H1 (cell line): ENCODE results near the gene ABI3BP.

Experiments
- CBX5 ChIP-seq: fragments of 300-800, 300-1000 bp; sonication (generic); IDR thresholded peaks from 2 replicates; pipeline ENCODE4 v1.7.1; 2016; ENCODE audit warnings: antibody characterized with exemption, low read length, low read depth
- CHD7 ChIP-seq: fragments of 300-600 bp; sonication (generic); IDR thresholded peaks from 2 replicates; pipeline ENCODE4 v1.7.1; 2012; ENCODE audit warnings: low read length, moderate library complexity, mild to moderate bottlenecking, inconsistent platforms; ENCODE audit not compliant: insufficient replicate concordance
- EZH2 ChIP-seq: fragments of 200-600 bp; sonication (generic); IDR thresholded peaks from 2 replicates; pipeline ENCODE4 v1.7.1; 2012; ENCODE audit warnings: low read depth, mild to moderate bottlenecking, moderate library complexity, low read length, inconsistent platforms; ENCODE audit not compliant: severe bottlenecking
- FOSL1 ChIP-seq: IDR thresholded peaks from 2 replicates; pipeline ENCODE4 v1.6.1; 2011; ENCODE audit warnings: mild to moderate bottlenecking, low read depth, low read length, moderate library complexity; ENCODE audit not compliant: insufficient read depth
- MAX ChIP-seq: IDR thresholded peaks from 2 replicates; pipeline ENCODE4 v1.6.1; 2012; ENCODE audit warnings: inconsistent platforms
- RAD21 ChIP-seq, 2 experiments: IDR thresholded peaks in 1 of 2; conservative IDR thresholded peaks in 1 of 2; 2 replicates each; pipeline ENCODE4 v1.6.1; 2011; ENCODE audit warnings: low read depth in 2 of 2, low read length in 2 of 2, improper control_type of control experiment in 1 of 2, inconsistent platforms in 1 of 2, mild to moderate bottlenecking in 1 of 2, moderate library complexity in 1 of 2
- TAF1 ChIP-seq: IDR thresholded peaks from 2 replicates; pipeline ENCODE4 v1.6.1; 2011; ENCODE audit warnings: mild to moderate bottlenecking, low read depth, low read length
- USF2 ChIP-seq: IDR thresholded peaks from 2 replicates; pipeline ENCODE4 v1.6.1; 2011; ENCODE audit warnings: low read length, improper control_type of control experiment
- TF ChIP-seq, protein P1 (sequence below), 3 experiments: IDR thresholded peaks; 1 replicate in 2 of 3; 2 replicates in 1 of 3; pipeline versions ENCODE4 v1.5.1 to v1.6.1; 2011; ENCODE audit warnings: low read length in 3 of 3, mild to moderate bottlenecking in 3 of 3, inconsistent platforms in 2 of 3, low read depth in 1 of 3, moderate library complexity in 1 of 3; ENCODE audit not compliant: insufficient read depth in 1 of 3; ENCODE audit errors: control extremely low read depth in 1 of 3

- no peak for TF ChIP-seq CHD7
- no peak for TF ChIP-seq RAD21 (IDR thresholded peaks at IDR 0.05 in 1 of 2, conservative IDR thresholded peaks at IDR 0.05 in 1 of 2; ENCODE audit: low read depth in 2 of 2, low read length in 2 of 2)
- TF ChIP-seq, protein P1, sequence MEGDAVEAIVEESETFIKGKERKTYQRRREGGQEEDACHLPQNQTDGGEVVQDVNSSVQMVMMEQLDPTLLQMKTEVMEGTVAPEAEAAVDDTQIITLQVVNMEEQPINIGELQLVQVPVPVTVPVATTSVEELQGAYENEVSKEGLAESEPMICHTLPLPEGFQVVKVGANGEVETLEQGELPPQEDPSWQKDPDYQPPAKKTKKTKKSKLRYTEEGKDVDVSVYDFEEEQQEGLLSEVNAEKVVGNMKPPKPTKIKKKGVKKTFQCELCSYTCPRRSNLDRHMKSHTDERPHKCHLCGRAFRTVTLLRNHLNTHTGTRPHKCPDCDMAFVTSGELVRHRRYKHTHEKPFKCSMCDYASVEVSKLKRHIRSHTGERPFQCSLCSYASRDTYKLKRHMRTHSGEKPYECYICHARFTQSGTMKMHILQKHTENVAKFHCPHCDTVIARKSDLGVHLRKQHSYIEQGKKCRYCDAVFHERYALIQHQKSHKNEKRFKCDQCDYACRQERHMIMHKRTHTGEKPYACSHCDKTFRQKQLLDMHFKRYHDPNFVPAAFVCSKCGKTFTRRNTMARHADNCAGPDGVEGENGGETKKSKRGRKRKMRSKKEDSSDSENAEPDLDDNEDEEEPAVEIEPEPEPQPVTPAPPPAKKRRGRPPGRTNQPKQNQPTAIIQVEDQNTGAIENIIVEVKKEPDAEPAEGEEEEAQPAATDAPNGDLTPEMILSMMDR (IDR thresholded peaks at IDR 0.05; ENCODE audit: control extremely low read depth in 1 of 3, insufficient read depth in 1 of 3, low read depth in 1 of 3, low read length in 3 of 3) = no peak
- TF ChIP-seq TAF1 = no peak
- no peak for TF ChIP-seq CBX5
- no peak for TF ChIP-seq USF2
- TF ChIP-seq EZH2 = no peak
- TF ChIP-seq FOSL1 = no peak
- TF ChIP-seq MAX = no peak
These were observed 128.6 kb downstream of the ABI3BP start for GRCh38 chr3:100864471-100865250.
